Peyer's patch (tissue), 4 donors: Measurements from ENCODE around the gene SERPINB12. TPM values are rescaled to one million over a fixed set of nuclear protein-coding genes. Genes with fewer than 3 reads are reported as not detected.

Experiments
- DNase-seq, 3 donors: peaks; one replicate each; pipeline ENCODE4 v3.0.0-alpha.2; 2017 to 2019
- H3K27ac ChIP-seq, 4 donors: fragments of 200-600 bp; sonication (generic); one replicate each; pipeline ENCODE4 v1.5.1; 2016 to 2019
- H3K27me3 ChIP-seq, 2 donors: fragments of 200-600 bp; sonication (generic); one replicate each; pipeline ENCODE4 v1.5.1; 2019
- H3K36me3 ChIP-seq, 3 donors: fragments of 200-600 bp; sonication (generic); one replicate each; pipeline ENCODE4 v1.5.1; 2016 to 2019
- H3K4me1 ChIP-seq, 4 donors: fragments of 200-600 bp; sonication (generic); one replicate each; pipeline ENCODE4 v1.5.1; 2016 to 2019
- H3K4me3 ChIP-seq, 4 donors: fragments of 200-600 bp; sonication (generic); 1 replicate in 3 of 4; 2 replicates in 1 of 4; pipeline ENCODE4 v1.5.1; 2016 to 2019; ENCODE audit warnings: mild to moderate bottlenecking in 1 of 4
- H3K9me3 ChIP-seq, 4 donors: fragments of 200-600 bp; sonication (generic); one replicate each; pipeline ENCODE4 v1.5.1; 2016 to 2019; ENCODE audit warnings: mild to moderate bottlenecking in 1 of 4
- CTCF ChIP-seq, 6 experiments: fragments of 450-650 bp in 4 of 6; fragments of 200-600 bp in 2 of 6; sonication (generic) in 1 of 6; IDR thresholded peaks; one replicate each; pipeline ENCODE4 v1.5.1; 2017 to 2019; ENCODE audit warnings: antibody characterized with exemption in 6 of 6, mild to moderate bottlenecking in 3 of 6, moderate library complexity in 1 of 6
- POLR2A ChIP-seq, 2 donors: fragments of 450-650 bp; IDR thresholded peaks; one replicate each; pipeline ENCODE4 v1.5.1; 2017; ENCODE audit warnings: antibody characterized with exemption in 2 of 2, mild to moderate bottlenecking in 2 of 2, moderate library complexity in 2 of 2
- total RNA-seq, 4 donors: library from RNA; depleted of rRNA; stranded (reverse); fragments of >200 nt; gene quantifications; one replicate each; pipeline ENCODE4 v1.1.0, GENCODE V29; 2016

SERPINB12 gene
- total RNA-seq, 4 donors from 2014 or later, result not detected

GRCh38 chr18:63578357-63578958 lies 36.3 kb downstream of the SERPINB12 start:
- Histone ChIP-seq H3K4me3 (no peak overlapping the region), H3K9me3 (no peaks in the 10 kb centered on the region), H3K27ac (no peak overlapping the region), H3K36me3 (no peaks in the 10 kb centered on the region), H3K27me3 (no peaks in the 10 kb centered on the region), H3K4me1 (no peaks in the 10 kb centered on the region)
- TF ChIP-seq CTCF (IDR thresholded peaks at IDR 0.05) (peak in 5 of 6 experiments; percentile 29 to 63 (median 60)), POLR2A (IDR thresholded peaks at IDR 0.05) (no peak)
- DNase-seq, result no peak

GRCh38 chr18:63579616-63580015 lies 37.4 kb downstream of the SERPINB12 start:
- Histone ChIP-seq H3K36me3 (no peaks in the 10 kb centered on the region), H3K4me1 (no peaks in the 10 kb centered on the region), H3K27me3 (no peaks in the 10 kb centered on the region), H3K27ac (no peak overlapping the region), H3K9me3 (no peaks in the 10 kb centered on the region), H3K4me3 (no peak overlapping the region)
- TF ChIP-seq POLR2A (IDR thresholded peaks at IDR 0.05) (no peak), CTCF (IDR thresholded peaks at IDR 0.05) (no peak)
- no peak for DNase-seq

GRCh38 chr18:63585988-63586387 lies 43.8 kb downstream of the SERPINB12 start:
- no peak for TF ChIP-seq POLR2A (IDR thresholded peaks at IDR 0.05)
- no peak for TF ChIP-seq CTCF (IDR thresholded peaks at IDR 0.05)
- Histone ChIP-seq H3K4me3 (no peak overlapping the region), H3K9me3 (no peaks in the 10 kb centered on the region), H3K4me1 (no peaks in the 10 kb centered on the region), H3K36me3 (no peaks in the 10 kb centered on the region), H3K27ac (no peak overlapping the region), H3K27me3 (no peaks in the 10 kb centered on the region)
- no peak for DNase-seq

GRCh38 chr18:63586431-63586830 lies 44.3 kb downstream of the SERPINB12 start:
- no peak overlapping the region for H3K4me3 ChIP-seq
- no peak overlapping the region for H3K27ac ChIP-seq
- H3K4me1 ChIP-seq, result no peaks in the 10 kb centered on the region
- no peak for DNase-seq
- H3K36me3 ChIP-seq, result no peaks in the 10 kb centered on the region
- no peaks in the 10 kb centered on the region for H3K27me3 ChIP-seq
- TF ChIP-seq CTCF (IDR thresholded peaks at IDR 0.05), result no peak
- TF ChIP-seq POLR2A (IDR thresholded peaks at IDR 0.05), result no peak
- no peaks in the 10 kb centered on the region for H3K9me3 ChIP-seq

GRCh38 chr18:63586966-63587365 lies 44.8 kb downstream of the SERPINB12 start, which contains the start of gene SERPINB13:
Gene SERPINB13, plus strand, starts transcription at chr18:63587343. Its CDS starts 1,325 bp downstream, at chr18:63588668.
- H3K4me3 ChIP-seq, result no peak within 1 kb of the TSS
- H3K36me3 ChIP-seq, result no peaks in the 10 kb centered on the region
- TF ChIP-seq POLR2A (IDR thresholded peaks at IDR 0.05) (no peak), CTCF (IDR thresholded peaks at IDR 0.05) (no peak)
- H3K27ac ChIP-seq, result no peak within 1 kb of the TSS
- no peaks in the 10 kb centered on the region for H3K9me3 ChIP-seq
- no peak for DNase-seq
- no peaks in the 10 kb centered on the region for H3K27me3 ChIP-seq
- H3K4me1 ChIP-seq, result no peaks in the 10 kb centered on the region

GRCh38 chr18:63588909-63589308 lies 46.7 kb downstream of the SERPINB12 start:
- TF ChIP-seq CTCF (IDR thresholded peaks at IDR 0.05), result no peak
- no peak for TF ChIP-seq POLR2A (IDR thresholded peaks at IDR 0.05)
- no peaks in the 10 kb centered on the region for H3K9me3 ChIP-seq
- H3K27ac ChIP-seq, result no peak overlapping the region
- H3K4me3 ChIP-seq, result no peak overlapping the region
- H3K36me3 ChIP-seq, result no peaks in the 10 kb centered on the region
- H3K4me1 ChIP-seq, result no peaks in the 10 kb centered on the region
- DNase-seq, result no peak
- no peaks in the 10 kb centered on the region for H3K27me3 ChIP-seq
